ENCODE results near the gene ZIC1.

ZIC1 gene

GRCh38 chr3:147367676-147368075 is 41.5 kb upstream of the ZIC1 start:
- Histone ChIP-seq H2BK120ac (ENCODE audit: low read depth, low read length) (no peak overlapping the region), H2BK12ac (ENCODE audit: low read length) (no peak overlapping the region), H3K9ac (ENCODE audit: low read depth, low read length, poor library complexity) (no peak overlapping the region), H4K8ac (ENCODE audit: low read depth, low read length) (no peak overlapping the region), H3K14ac (ENCODE audit: low read length) (no peak overlapping the region), H3K4me2 (ENCODE audit: insufficient read depth, low read length, poor library complexity, severe bottlenecking) (no peak overlapping the region), H3K36me3 (replicated peaks in 1 of 2; ENCODE audit: control insufficient read depth in 2 of 2, insufficient read depth in 2 of 2, low read length in 2 of 2) (no peaks in the 10 kb centered on the region), H3K27me3 (ENCODE audit: control insufficient read depth in 3 of 3, insufficient read depth in 3 of 3, low read depth in 1 of 3, low read length in 3 of 3) (peaks cover 9 to 98% (median 60%) of the 10 kb centered on the region in 3 experiments), H2AK5ac (ENCODE audit: low read depth, low read length) (no peak overlapping the region), H3K18ac (ENCODE audit: low read length) (no peak overlapping the region), H4K91ac (ENCODE audit: low read depth, low read length, poor library complexity) (no peak overlapping the region), H3K4me3 (ENCODE audit: low read length in 2 of 2) (no peak overlapping the region), H3K27ac (replicated peaks; ENCODE audit: low read length) (no peak overlapping the region), H3K9me3 (replicated peaks in 1 of 2; ENCODE audit: control insufficient read depth in 2 of 2, insufficient read depth in 1 of 2, low read depth in 1 of 2, low read length in 2 of 2) (peaks cover 0 to under 1% of the 10 kb centered on the region in 2 donors), H3K4ac (ENCODE audit: low read length) (no peak overlapping the region), H2BK5ac (ENCODE audit: low read length) (no peak overlapping the region), H2AFZ (ENCODE audit: low read length) (no peak overlapping the region), H2BK15ac (ENCODE audit: low read length) (no peak overlapping the region), H3K4me1 (ENCODE audit: control insufficient read depth in 2 of 2, insufficient read depth in 1 of 2, low read depth in 1 of 2, low read length in 2 of 2) (peaks cover 1 to 11% of the 10 kb centered on the region in 2 donors), H3K79me1 (ENCODE audit: low read depth, low read length) (no peaks in the 10 kb centered on the region), H3K23ac (ENCODE audit: low read depth, low read length, poor library complexity) (no peak overlapping the region)
- DNase-seq (ENCODE audit: low spot score) = no peak
- no CpG with 5 or more reads among the region's 1 CpG for WGBS, 2 donors (ENCODE audit: extremely low coverage in 2 of 2, insufficient read length in 2 of 2, insufficient replicate concordance in 1 of 2)

- H3K9ac ChIP-seq (ENCODE audit: low read depth, low read length, poor library complexity) = no peak overlapping the region
- H3K4ac ChIP-seq (ENCODE audit: low read length) = no peak overlapping the region
- H3K27ac ChIP-seq (replicated peaks; ENCODE audit: low read length) = no peak overlapping the region
- H4K8ac ChIP-seq (ENCODE audit: low read depth, low read length) = no peak overlapping the region
- no peak overlapping the region for H4K91ac ChIP-seq (ENCODE audit: low read depth, low read length, poor library complexity)
- H2BK5ac ChIP-seq (ENCODE audit: low read length) = no peak overlapping the region
- H3K4me3 ChIP-seq (ENCODE audit: low read length in 2 of 2) = no peak overlapping the region
- H3K9me3 ChIP-seq (replicated peaks in 1 of 2; ENCODE audit: control insufficient read depth in 2 of 2, insufficient read depth in 1 of 2, low read depth in 1 of 2, low read length in 2 of 2) = peaks cover 0 to 2% of the 10 kb centered on the region in 2 donors
- H3K4me1 ChIP-seq (ENCODE audit: control insufficient read depth in 2 of 2, insufficient read depth in 1 of 2, low read depth in 1 of 2, low read length in 2 of 2) = peaks cover 1 to 11% of the 10 kb centered on the region in 2 donors
- no peak overlapping the region for H3K23ac ChIP-seq (ENCODE audit: low read depth, low read length, poor library complexity)
- H2AFZ ChIP-seq (ENCODE audit: low read length) = no peak overlapping the region
- H3K27me3 ChIP-seq (ENCODE audit: control insufficient read depth in 3 of 3, insufficient read depth in 3 of 3, low read depth in 1 of 3, low read length in 3 of 3) = peaks cover 13 to 98% (median 65%) of the 10 kb centered on the region in 3 experiments
- H2BK12ac ChIP-seq (ENCODE audit: low read length) = no peak overlapping the region
- no peaks in the 10 kb centered on the region for H3K36me3 ChIP-seq (replicated peaks in 1 of 2; ENCODE audit: control insufficient read depth in 2 of 2, insufficient read depth in 2 of 2, low read length in 2 of 2)
- H3K4me2 ChIP-seq (ENCODE audit: insufficient read depth, low read length, poor library complexity, severe bottlenecking) = no peak overlapping the region
- H2AK5ac ChIP-seq (ENCODE audit: low read depth, low read length) = no peak overlapping the region
- no CpG with 5 or more reads among the region's 2 CpGs for WGBS, 2 donors (ENCODE audit: extremely low coverage in 2 of 2, insufficient read length in 2 of 2, insufficient replicate concordance in 1 of 2)
- H3K14ac ChIP-seq (ENCODE audit: low read length) = no peak overlapping the region
- no peak overlapping the region for H3K18ac ChIP-seq (ENCODE audit: low read length)
- no peak overlapping the region for H2BK120ac ChIP-seq (ENCODE audit: low read depth, low read length)
- DNase-seq (ENCODE audit: low spot score) = no peak
- no peaks in the 10 kb centered on the region for H3K79me1 ChIP-seq (ENCODE audit: low read depth, low read length)
- H2BK15ac ChIP-seq (ENCODE audit: low read length) = no peak overlapping the region
Measured at GRCh38 chr3:147368151-147368550, 41.0 kb upstream of the ZIC1 start.

GRCh38 chr3:147368561-147369221 is 40.5 kb upstream of the ZIC1 start:
- Histone ChIP-seq H2AK5ac (ENCODE audit: low read depth, low read length) (no peak overlapping the region), H3K27me3 (ENCODE audit: control insufficient read depth in 3 of 3, insufficient read depth in 3 of 3, low read depth in 1 of 3, low read length in 3 of 3) (peaks cover 16 to 98% (median 70%) of the 10 kb centered on the region in 3 experiments), H3K4me3 (ENCODE audit: low read length in 2 of 2) (no peak overlapping the region), H2BK5ac (ENCODE audit: low read length) (no peak overlapping the region), H3K4me1 (ENCODE audit: control insufficient read depth in 2 of 2, insufficient read depth in 1 of 2, low read depth in 1 of 2, low read length in 2 of 2) (peaks cover 1 to 11% of the 10 kb centered on the region in 2 donors), H3K4me2 (ENCODE audit: insufficient read depth, low read length, poor library complexity, severe bottlenecking) (no peak overlapping the region), H3K23ac (ENCODE audit: low read depth, low read length, poor library complexity) (no peak overlapping the region), H4K8ac (ENCODE audit: low read depth, low read length) (no peak overlapping the region), H3K9ac (ENCODE audit: low read depth, low read length, poor library complexity) (no peak overlapping the region), H3K9me3 (replicated peaks in 1 of 2; ENCODE audit: control insufficient read depth in 2 of 2, insufficient read depth in 1 of 2, low read depth in 1 of 2, low read length in 2 of 2) (peaks cover 0 to 5% of the 10 kb centered on the region in 2 donors), H2BK15ac (ENCODE audit: low read length) (no peak overlapping the region), H3K27ac (replicated peaks; ENCODE audit: low read length) (no peak overlapping the region), H4K91ac (ENCODE audit: low read depth, low read length, poor library complexity) (no peak overlapping the region), H3K14ac (ENCODE audit: low read length) (no peak overlapping the region), H3K79me1 (ENCODE audit: low read depth, low read length) (no peaks in the 10 kb centered on the region), H2BK12ac (ENCODE audit: low read length) (no peak overlapping the region), H3K18ac (ENCODE audit: low read length) (no peak overlapping the region), H2AFZ (ENCODE audit: low read length) (no peak overlapping the region), H3K4ac (ENCODE audit: low read length) (no peak overlapping the region), H3K36me3 (replicated peaks in 1 of 2; ENCODE audit: control insufficient read depth in 2 of 2, insufficient read depth in 2 of 2, low read length in 2 of 2) (no peaks in the 10 kb centered on the region), H2BK120ac (ENCODE audit: low read depth, low read length) (no peak overlapping the region)
- DNase-seq (ENCODE audit: low spot score) = no peak
- WGBS, 2 donors (ENCODE audit: extremely low coverage in 2 of 2, insufficient read length in 2 of 2, insufficient replicate concordance in 1 of 2) = no CpG with 5 or more reads among the region's 16 CpGs

GRCh38 chr3:147369231-147369630 is 39.9 kb upstream of the ZIC1 start:
- Histone ChIP-seq H2BK15ac (ENCODE audit: low read length) (no peak overlapping the region), H2AFZ (ENCODE audit: low read length) (peak overlapping the region; percentile 66), H4K91ac (ENCODE audit: low read depth, low read length, poor library complexity) (no peak overlapping the region), H3K4ac (ENCODE audit: low read length) (no peak overlapping the region), H2BK120ac (ENCODE audit: low read depth, low read length) (no peak overlapping the region), H2BK5ac (ENCODE audit: low read length) (no peak overlapping the region), H3K9me3 (replicated peaks in 1 of 2; ENCODE audit: control insufficient read depth in 2 of 2, insufficient read depth in 1 of 2, low read depth in 1 of 2, low read length in 2 of 2) (peaks cover 0 to 5% of the 10 kb centered on the region in 2 donors), H3K18ac (ENCODE audit: low read length) (no peak overlapping the region), H3K4me2 (ENCODE audit: insufficient read depth, low read length, poor library complexity, severe bottlenecking) (no peak overlapping the region), H3K14ac (ENCODE audit: low read length) (no peak overlapping the region), H3K4me1 (ENCODE audit: control insufficient read depth in 2 of 2, insufficient read depth in 1 of 2, low read depth in 1 of 2, low read length in 2 of 2) (peaks cover 1 to 11% of the 10 kb centered on the region in 2 donors), H4K8ac (ENCODE audit: low read depth, low read length) (no peak overlapping the region), H3K4me3 (ENCODE audit: low read length in 2 of 2) (no peak overlapping the region), H3K27ac (replicated peaks; ENCODE audit: low read length) (no peak overlapping the region), H3K23ac (ENCODE audit: low read depth, low read length, poor library complexity) (no peak overlapping the region), H3K9ac (ENCODE audit: low read depth, low read length, poor library complexity) (no peak overlapping the region), H3K27me3 (ENCODE audit: control insufficient read depth in 3 of 3, insufficient read depth in 3 of 3, low read depth in 1 of 3, low read length in 3 of 3) (peaks cover 16 to 98% (median 75%) of the 10 kb centered on the region in 3 experiments), H2AK5ac (ENCODE audit: low read depth, low read length) (no peak overlapping the region), H3K36me3 (replicated peaks in 1 of 2; ENCODE audit: control insufficient read depth in 2 of 2, insufficient read depth in 2 of 2, low read length in 2 of 2) (no peaks in the 10 kb centered on the region), H3K79me1 (ENCODE audit: low read depth, low read length) (no peaks in the 10 kb centered on the region), H2BK12ac (ENCODE audit: low read length) (no peak overlapping the region)
- DNase-seq (ENCODE audit: low spot score) = no peak
- WGBS, 2 donors (ENCODE audit: extremely low coverage in 2 of 2, insufficient read length in 2 of 2, insufficient replicate concordance in 1 of 2) = no CpG with 5 or more reads among the region's 13 CpGs
